ENCODE measurements around the gene C1QTNF6.

The C1QTNF6 gene

GRCh38 chr22:37228106-37229011, 40.3 kb upstream of the C1QTNF6 start:
- H3K4me3 Mint-ChIP-seq, result peak overlapping the region; percentile 72 to 74
- H3K9me3 Mint-ChIP-seq, result peaks cover 3 to 4% of the 10 kb centered on the region in 2 donors
- peaks cover 77 to 91% of the 10 kb centered on the region in 2 donors for H3K4me1 Mint-ChIP-seq
- DNase-seq (no peak), ATAC-seq (replicated peaks) (no peak)
- H3K27ac Mint-ChIP-seq, result peak overlapping the region; percentile 99
- no peaks in the 10 kb centered on the region for H3K27me3 Mint-ChIP-seq
- H3K36me3 Mint-ChIP-seq, result peaks cover 63 to 89% of the 10 kb centered on the region in 2 donors

DNA sequence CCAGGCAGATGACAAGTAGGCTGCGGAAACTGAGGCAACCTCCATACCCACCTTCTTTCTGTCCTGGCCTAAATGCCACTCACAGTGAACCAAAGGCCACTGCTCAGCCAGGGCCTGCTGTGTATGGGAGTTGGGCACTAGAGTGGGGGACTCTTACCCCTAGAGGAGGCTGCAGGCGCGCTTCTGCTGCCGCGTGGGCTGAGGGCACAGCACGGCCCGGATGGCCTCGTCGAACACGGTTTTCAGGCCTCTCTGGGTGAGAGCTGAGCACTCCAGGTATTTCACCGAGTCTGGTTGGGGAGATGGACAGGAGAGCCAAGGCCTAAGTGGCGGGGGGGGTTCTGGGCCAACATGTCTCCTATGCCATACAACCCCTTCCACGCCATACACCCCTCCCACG, 38.5 kb upstream of the C1QTNF6 start:
- DNase-seq, result no peak

GRCh38 chr22:37226087-37226486, 38.0 kb upstream of the C1QTNF6 start:
- Mint-ChIP-seq H3K36me3 (peaks cover 72 to 88% of the 10 kb centered on the region in 2 donors), H3K27ac (peak overlapping the region; percentile 97), H3K9me3 (peaks cover 4 to 8% of the 10 kb centered on the region in 2 donors), H3K4me1 (peaks cover 76 to 92% of the 10 kb centered on the region in 2 donors), H3K4me3 (peak overlapping the region; percentile 7 to 42), H3K27me3 (no peaks in the 10 kb centered on the region)
- ATAC-seq (replicated peaks) (no peak), DNase-seq (no peak)

More for the DNA sequence above, 38.5 kb upstream of the C1QTNF6 start:
- H3K27me3 Mint-ChIP-seq, result no peaks in the 10 kb centered on the region
- H3K9me3 Mint-ChIP-seq, result peaks cover 4% of the 10 kb centered on the region in 2 donors
- ATAC-seq (replicated peaks), result no peak
- H3K4me3 Mint-ChIP-seq, result no peak overlapping the region
- peaks cover 74 to 88% of the 10 kb centered on the region in 2 donors for H3K36me3 Mint-ChIP-seq
- peak overlapping the region; percentile 97 for H3K27ac Mint-ChIP-seq
- H3K4me1 Mint-ChIP-seq, result peaks cover 76 to 92% of the 10 kb centered on the region in 2 donors

DNA sequence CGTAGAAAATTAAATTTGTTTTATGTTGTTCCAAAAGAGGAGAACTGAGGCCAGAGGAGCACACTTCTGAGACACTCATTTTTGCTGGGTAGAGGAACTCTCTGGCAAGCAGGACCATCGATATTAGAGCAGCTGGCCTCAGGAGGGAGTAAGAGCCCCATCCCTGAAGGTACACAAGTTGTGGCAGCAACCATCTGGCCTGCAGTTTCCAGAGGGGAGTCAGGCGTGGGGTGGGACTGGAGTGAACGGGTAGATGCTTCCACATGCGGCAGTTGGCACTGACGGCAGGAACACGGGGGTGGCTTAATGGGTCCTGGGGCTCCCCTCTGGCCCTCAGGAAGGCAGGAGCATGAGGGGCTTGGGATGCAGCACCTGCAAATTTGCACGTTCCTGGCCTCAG, 37.4 kb upstream of the C1QTNF6 start:
- Mint-ChIP-seq H3K4me1 (peaks cover 76 to 92% of the 10 kb centered on the region in 2 donors), H3K9me3 (peaks cover 8 to 10% of the 10 kb centered on the region in 2 donors), H3K4me3 (peak overlapping the region in 1 of 2 donors; percentile 39), H3K27me3 (no peaks in the 10 kb centered on the region), H3K36me3 (peaks cover 71 to 87% of the 10 kb centered on the region in 2 donors), H3K27ac (peak overlapping the region; percentile 97)
- ATAC-seq (replicated peaks), result no peak
- no peak for DNase-seq

DNA sequence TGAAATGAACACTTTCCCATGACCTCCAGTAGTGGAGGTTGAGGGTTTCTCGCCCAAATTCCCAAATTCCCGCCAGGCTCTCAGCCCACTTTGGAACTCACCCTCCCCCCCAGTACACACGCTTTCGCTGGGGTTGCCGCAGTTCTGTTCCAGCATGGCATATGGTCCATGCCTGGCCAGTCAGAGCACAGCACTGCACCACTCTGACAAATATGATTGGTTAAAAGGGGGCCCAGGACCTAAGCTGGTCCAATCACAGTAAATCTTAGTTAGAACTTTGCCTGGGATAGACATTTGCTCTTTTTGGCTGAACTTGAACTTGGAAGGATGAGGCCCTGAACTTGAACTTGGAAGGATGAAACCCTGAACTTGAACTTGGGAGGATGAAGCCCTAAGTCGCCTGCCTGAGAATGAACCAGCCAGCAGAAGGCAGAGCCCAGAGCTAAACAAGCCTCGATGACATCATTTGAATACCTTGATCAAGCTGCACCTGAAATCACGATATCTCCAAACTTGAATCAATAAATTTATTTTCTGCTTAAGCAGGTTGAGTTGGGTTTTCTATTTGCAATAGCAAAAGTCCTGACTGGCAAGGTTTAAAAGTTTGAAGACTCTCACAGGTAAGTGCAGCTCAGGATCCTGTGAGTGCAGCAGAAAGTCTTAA, 36.8 kb upstream of the C1QTNF6 start:
- Mint-ChIP-seq H3K9me3 (peaks cover 8 to 10% of the 10 kb centered on the region in 2 donors), H3K4me1 (peaks cover 75 to 92% of the 10 kb centered on the region in 2 donors), H3K27ac (peak overlapping the region; percentile 97), H3K36me3 (peaks cover 69 to 81% of the 10 kb centered on the region in 2 donors), H3K27me3 (no peaks in the 10 kb centered on the region), H3K4me3 (peak overlapping the region in 1 of 2 donors; percentile 33)
- DNase-seq, result no peak
- no peak for ATAC-seq (replicated peaks)

- peak overlapping the region; percentile 97 for H3K27ac Mint-ChIP-seq
- peaks cover 75 to 92% of the 10 kb centered on the region in 2 donors for H3K4me1 Mint-ChIP-seq
- peak; percentile 66 to 71 for ATAC-seq (replicated peaks)
- H3K36me3 Mint-ChIP-seq, result peaks cover 62 to 73% of the 10 kb centered on the region in 2 donors
- DNase-seq, result no peak
- H3K9me3 Mint-ChIP-seq, result peaks cover 8 to 10% of the 10 kb centered on the region in 2 donors
- H3K4me3 Mint-ChIP-seq, result peak overlapping the region; percentile 66 to 68
- no peaks in the 10 kb centered on the region for H3K27me3 Mint-ChIP-seq
These were observed 36.0 kb upstream of the C1QTNF6 start for GRCh38 chr22:37223965-37224551.

DNA sequence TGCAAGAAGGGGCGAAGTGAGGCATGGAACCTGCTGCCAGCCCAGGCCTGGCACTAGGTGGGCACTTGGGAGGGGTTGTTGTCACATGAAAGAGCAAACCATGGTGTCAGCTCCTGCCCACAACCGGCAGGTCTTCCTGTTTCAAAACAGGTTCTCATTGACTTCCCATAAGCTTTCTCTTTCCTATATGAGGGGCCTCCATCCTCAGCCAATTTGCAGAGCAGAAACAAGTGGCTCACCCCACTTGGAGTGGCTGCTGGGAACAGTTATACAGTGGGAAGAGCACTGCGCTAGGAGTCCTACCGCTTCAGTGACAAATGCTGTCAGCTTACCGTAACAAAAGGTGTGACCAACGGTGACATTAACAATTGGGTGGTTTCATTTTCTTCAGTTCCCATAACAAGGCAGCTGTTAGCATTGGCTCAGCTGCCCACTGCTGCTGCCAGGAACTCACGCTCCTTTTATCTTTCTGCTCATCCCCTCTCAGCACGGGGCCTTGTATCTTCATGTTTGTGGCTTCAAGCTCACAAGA, 34.5 kb upstream of the C1QTNF6 start:
- Mint-ChIP-seq H3K4me1 (peaks cover 73 to 92% of the 10 kb centered on the region in 2 donors), H3K4me3 (peak overlapping the region; percentile 39 to 57), H3K27ac (peak overlapping the region; percentile 97), H3K27me3 (no peaks in the 10 kb centered on the region), H3K9me3 (peaks cover 8 to 10% of the 10 kb centered on the region in 2 donors), H3K36me3 (peaks cover 50 to 57% of the 10 kb centered on the region in 2 donors)
- ATAC-seq (replicated peaks) (peak; percentile 10 to 20), DNase-seq (no peak)

GRCh38 chr22:37221424-37222333, 33.6 kb upstream of the C1QTNF6 start:
- H3K36me3 Mint-ChIP-seq, result peaks cover 50 to 56% of the 10 kb centered on the region in 2 donors
- no peaks in the 10 kb centered on the region for H3K27me3 Mint-ChIP-seq
- ATAC-seq (replicated peaks), result no peak
- no peak for DNase-seq
- H3K4me3 Mint-ChIP-seq, result peak overlapping the region; percentile 2 to 18
- peaks cover 73 to 97% of the 10 kb centered on the region in 2 donors for H3K4me1 Mint-ChIP-seq
- H3K9me3 Mint-ChIP-seq, result peaks cover 8 to 10% of the 10 kb centered on the region in 2 donors
- H3K27ac Mint-ChIP-seq, result peak overlapping the region; percentile 97

DNA sequence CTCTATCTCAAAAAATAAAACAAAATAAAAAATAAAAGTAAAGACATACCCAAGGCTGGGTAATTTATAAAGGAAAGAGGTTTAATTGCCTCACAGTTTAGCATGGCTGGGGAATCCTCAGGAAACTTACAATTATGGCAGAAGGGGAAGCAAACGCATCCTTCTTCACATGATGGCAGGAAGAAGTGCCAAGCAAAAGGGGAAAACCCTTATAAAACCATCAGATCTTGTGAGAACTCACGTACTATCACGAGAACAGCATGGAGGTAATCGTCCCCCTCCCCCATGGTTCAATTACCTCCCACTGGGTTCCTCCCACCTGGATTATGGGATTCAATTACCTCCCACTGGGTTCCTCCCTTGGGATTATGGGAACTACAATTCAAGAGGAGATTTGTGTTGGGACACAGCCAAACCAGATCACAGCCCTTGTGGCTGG, 32.5 kb upstream of the C1QTNF6 start:
- H3K27ac Mint-ChIP-seq, result peak overlapping the region; percentile 97
- ATAC-seq (replicated peaks), result no peak
- H3K4me1 Mint-ChIP-seq, result peaks cover 69 to 93% of the 10 kb centered on the region in 2 donors
- no peaks in the 10 kb centered on the region for H3K27me3 Mint-ChIP-seq
- H3K36me3 Mint-ChIP-seq, result peaks cover 44 to 45% of the 10 kb centered on the region in 2 donors
- H3K4me3 Mint-ChIP-seq, result peak overlapping the region; percentile 42 to 53
- no peak for DNase-seq
- H3K9me3 Mint-ChIP-seq, result peaks cover 8 to 10% of the 10 kb centered on the region in 2 donors

DNA sequence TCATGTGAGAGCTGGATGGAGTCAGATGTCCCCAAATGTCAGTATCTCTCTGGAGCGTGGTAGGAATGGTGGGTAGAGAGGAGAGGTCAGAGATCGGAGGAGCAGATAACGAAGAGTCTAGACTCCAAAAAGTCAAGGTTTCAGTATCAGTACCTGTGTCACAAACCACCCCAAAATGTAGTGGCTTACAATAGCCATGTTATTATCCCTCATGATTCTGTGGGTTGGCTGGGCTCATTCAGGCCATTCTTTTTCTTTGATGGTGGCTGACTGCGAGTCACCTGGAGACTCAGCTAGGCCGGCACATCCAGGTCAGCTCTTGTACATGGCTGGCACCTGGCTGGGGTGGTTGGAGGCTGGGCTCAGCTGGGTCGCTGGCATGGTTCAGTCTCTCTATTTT, 31.5 kb upstream of the C1QTNF6 start:
- peaks cover 8 to 10% of the 10 kb centered on the region in 2 donors for H3K9me3 Mint-ChIP-seq
- DNase-seq (no peak), ATAC-seq (replicated peaks) (no peak)
- peak overlapping the region; percentile 92 for H3K27ac Mint-ChIP-seq
- H3K36me3 Mint-ChIP-seq, result peaks cover 33 to 34% of the 10 kb centered on the region in 2 donors
- H3K27me3 Mint-ChIP-seq, result no peaks in the 10 kb centered on the region
- H3K4me3 Mint-ChIP-seq, result peak overlapping the region; percentile 17 to 52
- peaks cover 63 to 82% of the 10 kb centered on the region in 2 donors for H3K4me1 Mint-ChIP-seq

DNA sequence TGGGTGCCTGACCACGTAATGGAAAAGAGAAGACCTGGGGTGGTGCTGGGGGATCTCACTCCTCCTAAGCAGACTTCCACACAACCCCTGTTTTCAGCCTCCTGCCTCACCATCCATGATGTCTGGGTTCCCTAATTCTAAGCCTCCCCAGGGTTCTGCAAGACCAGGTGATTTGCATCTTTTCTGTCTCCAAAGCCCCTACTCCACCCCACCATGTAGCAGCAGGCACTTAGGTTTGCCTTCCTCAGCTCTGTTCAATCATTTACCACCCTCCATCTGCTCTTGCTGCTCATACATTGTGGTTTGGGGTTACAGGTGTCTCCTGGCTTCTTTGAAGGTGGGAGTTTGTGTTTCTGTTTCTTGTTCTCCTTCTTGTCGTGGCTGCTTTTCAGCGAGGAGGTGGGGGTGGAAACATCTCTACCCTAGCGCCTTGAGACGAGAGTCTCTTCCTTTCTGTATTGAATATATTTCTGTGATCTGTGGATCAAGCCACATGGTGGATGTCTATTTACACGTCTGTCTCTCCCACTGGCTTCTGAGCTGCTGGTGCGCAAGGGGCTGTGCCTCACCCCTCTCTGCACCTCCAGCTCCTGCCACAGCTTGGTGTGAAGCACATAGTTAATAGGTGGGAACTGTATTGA, 30.8 kb upstream of the C1QTNF6 start:
- DNase-seq (peak; percentile 77), ATAC-seq (replicated peaks) (peak; percentile 92 to 94)
- peaks cover 4 to 7% of the 10 kb centered on the region in 2 donors for H3K9me3 Mint-ChIP-seq
- H3K4me3 Mint-ChIP-seq, result peak overlapping the region; percentile 17 to 52
- no peaks in the 10 kb centered on the region for H3K27me3 Mint-ChIP-seq
- peaks cover 28% of the 10 kb centered on the region in 2 donors for H3K36me3 Mint-ChIP-seq
- peak overlapping the region; percentile 92 for H3K27ac Mint-ChIP-seq
- H3K4me1 Mint-ChIP-seq, result peaks cover 59 to 76% of the 10 kb centered on the region in 2 donors

DNA sequence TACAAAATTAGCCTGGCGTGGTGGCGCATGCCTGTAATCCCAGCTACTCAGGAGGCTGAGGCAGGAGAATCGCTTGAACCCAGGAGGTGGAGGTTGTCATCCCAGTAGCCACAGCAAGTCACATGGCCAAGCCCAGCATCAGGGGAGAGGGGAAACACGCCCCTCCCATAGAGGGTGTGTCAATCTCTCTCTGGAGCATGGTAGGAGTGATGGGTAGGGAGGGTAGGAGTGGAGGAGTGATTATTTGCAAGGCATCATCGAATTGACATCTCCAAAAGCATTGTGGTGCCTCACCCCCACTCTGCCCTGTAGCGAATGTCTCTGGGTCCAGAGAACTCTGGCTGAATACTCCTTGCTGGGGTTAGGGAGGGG, 30.3 kb upstream of the C1QTNF6 start:
- Mint-ChIP-seq H3K36me3 (peaks cover 23% of the 10 kb centered on the region in 2 donors), H3K9me3 (peaks cover 4 to 7% of the 10 kb centered on the region in 2 donors), H3K4me1 (peaks cover 56 to 71% of the 10 kb centered on the region in 2 donors), H3K27me3 (no peaks in the 10 kb centered on the region), H3K27ac (peak overlapping the region; percentile 92), H3K4me3 (peak overlapping the region; percentile 17 to 52)
- DNase-seq, result no peak
- ATAC-seq (replicated peaks), result no peak

Data from stimulated activated naive B cell treated with anti-CD40 and anti-IgM and Interleukin-4, amounts not matched to agents 10 μg/mL and 1 μg/mL and 100 μg/mL, for 72 hours (primary cell).